Measurements from ENCODE around the gene POLR2L. TPM values are rescaled to one million over a fixed set of nuclear protein-coding genes. Genes with fewer than 3 reads are reported as not detected.

The POLR2L gene
- total and polyA plus RNA-seq, 2 of the 13 experiments (the other 11 are each of a cell fraction or from before 2014, with no cell fraction given) = 104 to 114 TPM

DNA sequence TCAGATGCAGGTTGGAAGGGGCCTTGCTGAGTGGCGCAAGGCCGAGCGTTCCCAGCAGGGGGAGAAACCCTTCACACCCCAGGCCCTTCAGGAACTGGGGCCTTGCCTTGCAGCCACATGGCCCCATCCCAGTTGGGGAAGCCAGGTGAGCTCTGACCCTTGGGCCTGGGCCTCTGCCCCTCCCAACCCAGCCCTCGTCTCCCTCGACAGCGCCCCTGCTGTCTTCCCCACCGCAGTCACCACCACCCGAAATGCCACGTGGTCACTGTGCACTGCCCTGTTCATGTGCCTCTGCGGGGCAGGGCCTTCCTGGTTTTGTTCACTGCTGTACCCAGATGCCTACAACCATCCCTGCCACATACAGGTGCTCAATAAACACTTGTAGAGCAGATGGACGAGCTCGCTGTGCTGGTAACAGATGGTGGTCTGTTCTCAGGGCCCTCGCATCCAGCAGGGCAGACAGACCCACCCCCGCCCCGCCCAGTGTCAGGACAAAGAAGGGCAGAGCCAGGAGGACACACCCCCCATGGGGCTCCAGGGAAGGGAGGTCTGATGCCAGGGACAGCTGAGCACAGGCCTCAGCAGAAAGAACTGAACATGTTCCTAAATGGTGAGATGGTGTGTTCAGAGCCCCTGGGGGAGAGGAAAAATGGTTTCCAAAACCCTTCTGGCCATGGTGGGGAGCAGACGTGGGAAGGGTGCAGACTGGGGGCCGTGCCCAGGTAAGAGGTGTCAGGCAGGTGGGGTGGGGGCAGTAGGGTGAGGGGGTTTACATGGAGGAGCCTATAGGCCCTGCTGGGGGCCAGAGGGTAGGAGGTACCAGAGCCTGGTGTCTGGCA is 3.7 kb downstream of the POLR2L start (continued):
- TF ChIP-seq NCOR1 (IDR thresholded peaks at IDR 0.05; ENCODE audit: borderline replicate concordance, low read length) (no peak; the same call in 1 of the 2 replicates), NFKB2 (CRISPR knock-in tag; IDR thresholded peaks at IDR 0.05; ENCODE audit: borderline replicate concordance) (0 out of 2 replicates have a peak, but pooled peaks have one; percentile 55), NFYB (CRISPR knock-in tag; IDR thresholded peaks at IDR 0.05) (no peak), MED1 (CRISPR knock-in tag; IDR thresholded peaks at IDR 0.05) (peak; percentile 67), IKZF1 (IDR thresholded peaks at IDR 0.05) (no peak), ZBTB7A (CRISPR knock-in tag; IDR thresholded peaks at IDR 0.05) (no peak), HNRNPUL1 (IDR thresholded peaks at IDR 0.05; ENCODE audit: low read depth, low read length) (no peak), KAT2B (IDR thresholded peaks at IDR 0.05; ENCODE audit: borderline replicate concordance, low read depth, low read length) (no peak), ZNF557 (CRISPR knock-in tag; IDR thresholded peaks at IDR 0.05) (no peak), IRX3 (CRISPR knock-in tag; IDR thresholded peaks at IDR 0.05; ENCODE audit: borderline replicate concordance, low read depth) (no peak), RAD51 (IDR thresholded peaks at IDR 0.05; ENCODE audit: borderline replicate concordance) (no peak), ZC3H4 (CRISPR knock-in tag; IDR thresholded peaks at IDR 0.05; ENCODE audit: borderline replicate concordance) (no peak), KAT7 (CRISPR knock-in tag; IDR thresholded peaks at IDR 0.05; ENCODE audit: borderline replicate concordance) (peak; percentile 65; the same call in 1 of the 2 replicates), POLR2G (IDR thresholded peaks at IDR 0.05; ENCODE audit: low read depth, low read length) (peak; percentile 48), MLLT10 (CRISPR knock-in tag; IDR thresholded peaks at IDR 0.05) (no peak), ZNF782 (CRISPR knock-in tag; IDR thresholded peaks at IDR 0.05; ENCODE audit: borderline replicate concordance) (no peak), HMGA1 (CRISPR knock-in tag; conservative IDR thresholded peaks at IDR 0.05) (no peak), HDAC2 (CRISPR knock-in tag; IDR thresholded peaks at IDR 0.05) (peak; percentile 79; the same call in 1 of the 2 replicates), HIVEP1 (CRISPR knock-in tag; IDR thresholded peaks at IDR 0.05) (no peak), JUN (CRISPR knock-in tag; IDR thresholded peaks at IDR 0.05) (no peak), ARNT2 (CRISPR knock-in tag; IDR thresholded peaks at IDR 0.05; ENCODE audit: low read depth) (no peak), KLF16 (CRISPR knock-in tag; IDR thresholded peaks at IDR 0.05) (peak; percentile 22 to 82; a peak in 2 of 4 replicates)
- TF ChIP-seq, protein P1, sequence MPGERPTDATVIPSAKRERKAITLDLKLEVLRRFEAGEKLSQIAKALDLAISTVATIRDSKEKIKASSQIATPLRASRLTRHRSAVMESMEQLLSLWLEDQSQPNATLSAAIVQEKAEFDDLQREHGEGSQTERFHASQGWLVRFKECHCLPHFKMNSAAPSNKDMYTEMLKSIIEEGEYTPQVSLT (CRISPR knock-in tag; IDR thresholded peaks at IDR 0.05; ENCODE audit: borderline replicate concordance, low read depth) = no peak
- TF ChIP-seq, protein P2, sequence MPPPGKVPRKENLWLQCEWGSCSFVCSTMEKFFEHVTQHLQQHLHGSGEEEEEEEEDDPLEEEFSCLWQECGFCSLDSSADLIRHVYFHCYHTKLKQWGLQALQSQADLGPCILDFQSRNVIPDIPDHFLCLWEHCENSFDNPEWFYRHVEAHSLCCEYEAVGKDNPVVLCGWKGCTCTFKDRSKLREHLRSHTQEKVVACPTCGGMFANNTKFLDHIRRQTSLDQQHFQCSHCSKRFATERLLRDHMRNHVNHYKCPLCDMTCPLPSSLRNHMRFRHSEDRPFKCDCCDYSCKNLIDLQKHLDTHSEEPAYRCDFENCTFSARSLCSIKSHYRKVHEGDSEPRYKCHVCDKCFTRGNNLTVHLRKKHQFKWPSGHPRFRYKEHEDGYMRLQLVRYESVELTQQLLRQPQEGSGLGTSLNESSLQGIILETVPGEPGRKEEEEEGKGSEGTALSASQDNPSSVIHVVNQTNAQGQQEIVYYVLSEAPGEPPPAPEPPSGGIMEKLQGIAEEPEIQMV (CRISPR knock-in tag; IDR thresholded peaks at IDR 0.05; ENCODE audit: low read depth) = 0 out of 2 replicates have a peak, but pooled peaks have one; percentile 18
- TF ChIP-seq, protein P3, sequence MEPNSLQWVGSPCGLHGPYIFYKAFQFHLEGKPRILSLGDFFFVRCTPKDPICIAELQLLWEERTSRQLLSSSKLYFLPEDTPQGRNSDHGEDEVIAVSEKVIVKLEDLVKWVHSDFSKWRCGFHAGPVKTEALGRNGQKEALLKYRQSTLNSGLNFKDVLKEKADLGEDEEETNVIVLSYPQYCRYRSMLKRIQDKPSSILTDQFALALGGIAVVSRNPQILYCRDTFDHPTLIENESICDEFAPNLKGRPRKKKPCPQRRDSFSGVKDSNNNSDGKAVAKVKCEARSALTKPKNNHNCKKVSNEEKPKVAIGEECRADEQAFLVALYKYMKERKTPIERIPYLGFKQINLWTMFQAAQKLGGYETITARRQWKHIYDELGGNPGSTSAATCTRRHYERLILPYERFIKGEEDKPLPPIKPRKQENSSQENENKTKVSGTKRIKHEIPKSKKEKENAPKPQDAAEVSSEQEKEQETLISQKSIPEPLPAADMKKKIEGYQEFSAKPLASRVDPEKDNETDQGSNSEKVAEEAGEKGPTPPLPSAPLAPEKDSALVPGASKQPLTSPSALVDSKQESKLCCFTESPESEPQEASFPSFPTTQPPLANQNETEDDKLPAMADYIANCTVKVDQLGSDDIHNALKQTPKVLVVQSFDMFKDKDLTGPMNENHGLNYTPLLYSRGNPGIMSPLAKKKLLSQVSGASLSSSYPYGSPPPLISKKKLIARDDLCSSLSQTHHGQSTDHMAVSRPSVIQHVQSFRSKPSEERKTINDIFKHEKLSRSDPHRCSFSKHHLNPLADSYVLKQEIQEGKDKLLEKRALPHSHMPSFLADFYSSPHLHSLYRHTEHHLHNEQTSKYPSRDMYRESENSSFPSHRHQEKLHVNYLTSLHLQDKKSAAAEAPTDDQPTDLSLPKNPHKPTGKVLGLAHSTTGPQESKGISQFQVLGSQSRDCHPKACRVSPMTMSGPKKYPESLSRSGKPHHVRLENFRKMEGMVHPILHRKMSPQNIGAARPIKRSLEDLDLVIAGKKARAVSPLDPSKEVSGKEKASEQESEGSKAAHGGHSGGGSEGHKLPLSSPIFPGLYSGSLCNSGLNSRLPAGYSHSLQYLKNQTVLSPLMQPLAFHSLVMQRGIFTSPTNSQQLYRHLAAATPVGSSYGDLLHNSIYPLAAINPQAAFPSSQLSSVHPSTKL (CRISPR knock-in tag; IDR thresholded peaks at IDR 0.05) = peak; percentile 56
